Ramos (cell line): ENCODE data around the gene AOPEP.

Source experiments
- in situ Hi-C: fragments of 300-500 bp; cut with MboI; formaldehyde crosslinking; loops from one replicate; pipeline ENCODE4 v1.14.3; 2022; ENCODE audit warnings: low sequenced_read_pairs; ENCODE audit not compliant: unreplicated experiment

AOPEP gene

DNA sequence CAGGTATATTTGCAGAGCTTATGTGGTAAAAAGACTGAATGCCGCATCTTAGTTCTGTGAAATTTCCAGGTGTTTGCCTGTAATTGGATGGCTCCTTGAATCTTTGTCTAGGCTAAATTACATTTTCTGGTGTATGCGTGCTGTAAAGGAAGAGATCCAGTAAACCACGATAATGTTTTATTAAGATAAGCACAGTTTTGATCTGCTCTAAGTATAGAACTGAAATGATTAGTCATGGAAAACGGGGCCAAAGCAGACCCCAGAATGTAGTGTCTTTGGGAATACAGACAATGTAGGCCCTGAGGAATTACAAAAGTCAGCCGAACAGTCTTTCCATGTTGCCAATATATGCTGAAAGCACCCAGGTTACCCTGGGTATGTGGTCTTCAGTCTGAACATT lies 333.7 kb downstream of the AOPEP start:
- in situ Hi-C loops, result no loop called here

DNA sequence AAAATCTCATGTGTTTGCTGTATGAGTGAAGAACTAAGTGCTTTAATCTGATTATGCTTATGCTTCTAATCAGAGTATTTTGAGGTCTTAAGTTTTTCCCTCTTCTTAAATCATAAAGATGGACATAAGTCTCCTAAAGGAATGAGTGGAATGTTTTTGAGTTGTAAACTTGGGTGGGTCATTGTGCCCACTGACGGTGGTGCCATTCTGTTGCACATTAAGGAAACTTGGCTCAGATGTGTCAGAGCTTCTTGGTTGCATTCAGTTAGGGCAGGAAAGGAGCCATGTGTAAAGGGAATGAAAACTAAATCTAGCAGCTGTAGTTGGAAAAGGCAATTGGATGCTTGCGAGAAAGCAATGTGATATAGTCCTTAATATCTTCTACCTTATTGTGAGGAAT lies 334.4 kb downstream of the AOPEP start:
- in situ Hi-C loops, result no loop called here

DNA sequence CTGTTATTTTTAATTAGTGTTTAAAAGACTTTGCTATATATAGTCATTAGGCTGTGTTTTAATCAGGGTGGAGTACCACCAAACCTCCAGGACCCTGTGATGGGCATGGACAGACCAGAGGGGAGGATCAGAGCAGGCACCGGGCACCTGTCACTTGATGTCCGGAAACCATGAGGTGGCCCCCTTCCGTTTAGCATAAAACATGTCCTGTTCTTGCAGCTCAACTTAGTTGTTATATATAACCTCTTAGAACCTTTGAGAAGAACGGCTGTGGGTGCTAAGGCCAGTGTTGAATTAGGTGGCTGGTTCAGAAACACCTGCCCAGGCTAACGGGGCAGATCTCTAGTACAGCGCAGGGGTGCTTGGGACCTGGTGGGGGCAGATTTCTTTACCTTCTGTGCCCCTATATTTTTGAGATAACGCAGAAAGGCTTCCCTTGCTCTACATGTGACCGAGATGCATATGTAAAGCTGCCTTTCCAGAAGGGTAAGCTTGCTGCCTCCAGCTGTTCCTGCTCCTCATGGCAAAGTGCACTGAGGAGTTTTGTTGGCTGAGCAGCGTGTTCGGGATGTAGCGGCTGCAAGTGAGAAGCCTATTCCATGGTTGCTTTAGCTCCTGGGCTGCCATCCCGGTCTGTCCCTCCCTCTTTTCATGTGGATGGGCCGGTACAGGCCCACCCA lies 335.6 kb downstream of the AOPEP start:
- in situ Hi-C loops, result no loop called here

- in situ Hi-C loops, result no loop called here
These were observed 336.1 kb downstream of the AOPEP start for GRCh38 chr9:95062596-95063065.

DNA sequence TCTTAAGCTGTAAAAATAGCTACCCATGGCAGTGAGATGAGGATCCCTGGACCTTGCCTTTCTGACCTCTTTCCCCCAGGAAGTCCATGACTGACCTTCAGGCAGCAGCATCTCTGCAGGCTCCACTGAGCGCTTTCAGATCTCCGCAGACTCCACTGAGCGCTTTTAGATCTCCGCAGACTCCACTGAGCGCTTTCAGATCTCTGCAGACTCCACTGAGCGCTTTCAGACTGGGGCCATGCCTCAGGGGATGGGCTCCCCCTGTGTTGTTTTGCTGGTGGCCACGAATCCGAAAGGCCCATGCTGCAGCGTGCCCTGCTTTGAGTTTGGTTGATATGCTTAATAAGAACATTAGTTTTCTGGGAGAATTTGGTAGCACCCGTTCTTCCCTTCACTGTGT lies 336.8 kb downstream of the AOPEP start:
- in situ Hi-C loops, result no loop called here

GRCh38 chr9:95065224-95065623 lies 338.7 kb downstream of the AOPEP start:
- in situ Hi-C loops, result no loop called here

DNA sequence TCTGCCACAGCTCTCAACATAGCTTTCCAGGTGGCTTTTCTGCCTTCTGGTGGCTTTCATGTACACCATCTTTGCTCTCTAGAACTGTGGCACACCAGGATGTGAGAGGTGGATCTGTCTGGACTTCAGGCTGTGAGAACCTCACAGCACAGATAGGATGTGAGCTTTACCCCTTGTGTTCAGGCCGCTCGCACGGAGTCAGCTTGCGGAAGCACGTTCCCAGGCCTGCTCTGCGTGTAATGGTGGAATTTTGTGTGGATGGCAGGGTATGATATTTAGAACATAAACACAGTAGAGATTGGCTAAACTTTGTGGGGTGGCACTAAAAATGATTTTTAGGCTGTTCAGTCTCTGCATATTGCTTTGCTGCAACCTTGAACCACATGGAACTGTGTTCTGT lies 340.6 kb downstream of the AOPEP start:
- in situ Hi-C loops, result no loop called here

DNA sequence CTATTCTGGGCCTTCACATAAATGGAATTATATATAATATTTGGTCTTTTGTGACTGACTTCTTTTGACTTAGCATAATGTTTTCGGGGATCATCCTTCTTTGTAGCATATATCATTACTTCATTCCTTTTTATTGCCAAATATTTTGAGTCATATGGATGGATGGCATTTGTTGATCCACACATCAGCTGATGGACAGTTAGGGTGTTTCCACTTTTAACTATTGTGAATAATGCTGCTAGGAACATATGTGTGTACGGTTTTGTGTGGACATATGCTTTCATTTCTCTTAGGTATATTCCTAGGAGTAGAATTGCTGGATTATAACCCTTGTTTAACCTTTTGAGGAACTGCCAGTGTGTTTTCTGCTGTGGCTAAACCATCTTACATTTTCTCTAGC lies 341.4 kb downstream of the AOPEP start:
- in situ Hi-C loops, result no loop called here

- in situ Hi-C loops, result no loop called here
These were observed 344.1 kb downstream of the AOPEP start for GRCh38 chr9:95070549-95071021.

DNA sequence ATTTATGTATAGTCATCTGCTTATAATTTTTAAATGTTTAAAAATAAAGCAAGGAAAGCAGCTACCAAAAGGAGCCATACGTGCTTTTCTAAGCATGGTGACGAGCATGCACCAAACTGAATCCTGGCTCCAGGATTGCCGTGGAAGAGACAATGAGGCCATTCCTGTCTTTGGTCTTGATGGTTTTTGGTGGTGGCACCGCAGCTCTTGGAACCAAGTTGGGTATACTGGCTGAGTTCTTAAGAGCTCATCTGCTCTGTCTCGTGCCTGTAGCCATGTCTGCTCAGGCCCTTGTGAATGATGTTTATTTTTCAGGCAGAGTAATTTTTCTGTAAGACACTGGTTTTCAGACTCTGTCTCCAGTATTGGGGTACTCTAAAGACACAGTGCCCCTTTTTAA lies 345.0 kb downstream of the AOPEP start:
- in situ Hi-C loops, result no loop called here

DNA sequence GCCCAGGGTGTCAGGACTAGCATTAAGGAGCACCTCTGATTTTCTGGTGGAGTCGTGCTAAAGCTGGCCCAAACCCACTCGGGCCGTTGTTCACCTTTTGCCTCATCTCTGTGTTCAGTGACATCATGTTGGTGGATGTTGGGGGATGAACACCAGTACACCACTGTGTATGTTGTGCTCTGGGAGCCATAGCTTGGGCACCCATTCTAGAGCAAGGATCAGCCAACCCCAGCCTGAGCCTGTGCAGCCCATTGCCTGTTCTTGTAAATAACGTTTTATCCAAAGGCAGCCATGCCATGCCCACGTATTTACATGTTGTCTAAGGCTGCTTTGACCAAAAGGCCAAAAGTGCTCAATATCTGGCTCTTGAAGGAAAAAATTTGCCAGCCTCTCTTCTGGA lies 345.4 kb downstream of the AOPEP start:
- in situ Hi-C loops, result no loop called here

- in situ Hi-C loops, result no loop called here
These were observed 346.6 kb downstream of the AOPEP start for GRCh38 chr9:95073042-95073607.

GRCh38 chr9:95073918-95074317 lies 347.4 kb downstream of the AOPEP start:
- in situ Hi-C loops, result no loop called here

- in situ Hi-C loops, result no loop called here
These were observed 348.1 kb downstream of the AOPEP start for GRCh38 chr9:95074632-95075031.

DNA sequence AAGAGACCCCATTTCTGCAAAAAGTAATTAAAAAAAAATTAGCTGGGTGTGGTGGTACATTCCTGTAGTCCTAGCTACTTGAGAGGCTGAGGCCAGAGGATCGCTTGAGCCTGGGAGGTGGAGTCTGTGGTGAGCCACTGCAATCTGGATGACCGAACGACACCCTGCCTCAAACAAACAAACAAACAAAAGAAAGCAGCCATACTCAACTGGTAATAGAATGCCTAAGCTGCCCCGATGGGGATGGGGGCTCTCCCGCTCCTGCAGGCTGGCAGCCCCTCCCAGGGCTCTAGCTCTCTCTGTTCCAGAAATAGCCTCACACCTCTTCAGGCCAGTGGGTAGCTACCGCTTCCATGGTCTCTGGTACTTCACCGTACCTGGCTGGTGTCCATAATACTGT lies 349.2 kb downstream of the AOPEP start:
- in situ Hi-C loops, result no loop called here

DNA sequence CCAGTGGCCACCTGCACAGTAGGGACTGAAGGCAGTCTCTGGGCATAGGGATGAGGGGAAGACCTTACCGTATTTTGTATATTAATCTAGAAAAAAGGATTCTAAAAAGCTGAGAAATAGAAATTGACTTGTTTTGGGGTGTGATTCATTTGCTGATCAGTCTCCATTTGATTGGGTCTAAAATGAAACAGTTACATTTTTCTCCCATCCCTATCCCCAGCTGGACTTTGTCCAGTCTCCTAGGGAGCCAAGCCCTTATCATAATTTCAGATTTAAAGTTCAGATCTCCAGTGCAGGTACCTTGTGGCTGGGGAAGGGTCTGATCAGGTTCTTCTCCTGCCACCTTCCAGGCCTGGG lies 350.2 kb downstream of the AOPEP start:
- in situ Hi-C loops, result no loop called here

DNA sequence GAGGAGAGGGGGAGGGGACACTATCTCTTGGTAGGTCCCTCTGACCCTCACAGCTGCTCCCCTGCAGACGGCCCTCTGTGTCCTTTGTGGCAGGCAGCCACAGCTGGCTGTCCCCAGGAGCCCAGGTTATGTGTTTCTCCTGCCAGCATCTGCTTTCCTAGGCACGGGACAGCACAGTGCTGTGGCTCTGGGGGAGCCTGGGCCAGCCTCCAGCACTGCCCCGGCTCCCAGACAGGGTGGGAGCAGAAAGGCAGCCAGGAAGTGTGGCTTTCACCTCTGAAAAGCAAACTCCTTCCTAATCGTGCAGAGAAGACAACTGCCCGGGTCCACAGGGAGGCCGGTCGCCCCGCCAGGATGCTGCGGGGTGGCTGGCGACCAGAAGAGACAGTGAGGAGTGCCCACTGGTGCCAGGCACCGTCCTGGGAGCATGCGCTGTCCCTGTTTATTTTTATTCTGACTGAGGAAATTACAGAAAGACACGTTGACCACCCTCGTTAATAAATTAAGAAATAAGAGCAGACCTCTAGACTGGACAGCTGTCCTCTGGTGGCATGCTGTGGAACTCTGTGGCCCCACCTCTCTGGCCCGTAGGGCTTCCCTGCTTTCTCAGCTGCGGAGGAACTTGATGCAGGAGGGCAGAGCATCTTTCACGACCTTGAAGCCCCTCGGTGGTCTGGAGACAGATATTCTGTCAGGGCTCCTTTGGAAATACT lies 350.7 kb downstream of the AOPEP start:
- in situ Hi-C loops, result no loop called here

- in situ Hi-C loops, result no loop called here
These were observed 351.4 kb downstream of the AOPEP start for GRCh38 chr9:95077766-95078370.

- in situ Hi-C loops, result no loop called here
These were observed 352.0 kb downstream of the AOPEP start for GRCh38 chr9:95078511-95078910.

- in situ Hi-C loops, result no loop called here
These were observed 352.4 kb downstream of the AOPEP start for GRCh38 chr9:95078939-95079338.

DNA sequence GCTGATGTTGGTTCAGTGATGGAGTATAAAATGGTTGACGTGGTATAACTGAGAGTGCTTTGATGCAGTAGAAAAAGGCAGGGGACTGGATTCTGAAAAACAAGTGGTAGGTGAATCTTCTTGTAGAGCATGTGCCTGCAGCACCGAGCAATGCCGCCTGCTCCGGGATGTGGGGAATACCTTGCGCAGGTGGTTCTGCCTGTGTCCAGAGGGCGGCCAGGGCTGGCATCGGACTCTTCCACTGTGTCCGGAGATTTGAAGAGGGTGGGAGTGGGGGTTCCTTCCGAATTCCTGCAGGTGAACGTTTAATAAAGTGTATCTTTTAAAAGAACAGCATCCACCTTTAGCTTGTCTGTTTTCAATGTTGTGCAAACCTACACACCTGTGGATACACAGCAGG lies 353.0 kb downstream of the AOPEP start:
- in situ Hi-C loops, result no loop called here
